B cell (primary cell): ENCODE data around the gene JMJD6. TPM values are rescaled to one million over a fixed set of nuclear protein-coding genes. Genes with fewer than 3 reads are reported as not detected.

Source experiments
- ATAC-seq: fragments of 200-7000 bp; cut with Tn5 transposase; one replicate; pipeline ENCODE4 v1.10.0; 2021; ENCODE audit warnings: low read depth, mild to moderate bottlenecking, moderate number of reproducible peaks, moderate library complexity
- CTCF ChIA-PET: fragments of 350-600 bp; sonication (Branson Sonifier 250); formaldehyde crosslinking; loops from one replicate; lab custom pipeline; 2021; ENCODE audit warnings: antibody characterized with exemption, inconsistent platforms; lab: Charles Lee
- POLR2A ChIA-PET: fragments of 350-600 bp; sonication (Branson Sonifier 250); formaldehyde crosslinking; loops from one replicate; lab custom pipeline; 2021; ENCODE audit warnings: antibody characterized with exemption; lab: Charles Lee
- DNase-seq: peaks from one replicate; pipeline ENCODE4 v3.0.0; 2013
- H2AFZ ChIP-seq: 2 replicates; pipeline ENCODE4 v1.6.1; 2012; ENCODE audit warnings: mild to moderate bottlenecking, low read depth, low read length; ENCODE audit not compliant: insufficient read depth, poor library complexity, severe bottlenecking
- H3K27ac ChIP-seq, 2 donors: 1 replicate in 1 of 2; 2 replicates in 1 of 2; pipeline ENCODE4 v1.5.1; 2012 to 2013; ENCODE audit warnings: low read length in 2 of 2, mild to moderate bottlenecking in 2 of 2, moderate library complexity in 1 of 2
- H3K27me3 ChIP-seq, 4 experiments: fragments of 200-600 bp in 1 of 4; sonication (generic) in 1 of 4; replicated peaks in 1 of 4; 1 replicate in 2 of 4; 2 replicates in 2 of 4; pipeline versions ENCODE4 v1.6.1 to v1.7.0; 2013 to 2016; ENCODE audit warnings: low read length in 3 of 4, mild to moderate bottlenecking in 2 of 4, mixed read lengths in 1 of 4, moderate library complexity in 1 of 4; ENCODE audit not compliant: insufficient read depth in 4 of 4, control insufficient read depth in 3 of 4; ENCODE audit errors: control extremely low read depth in 1 of 4
- H3K36me3 ChIP-seq, 2 experiments: replicated peaks in 1 of 2; 1 replicate in 1 of 2; 2 replicates in 1 of 2; pipeline versions ENCODE4 v1.6.1 to v1.7.1; 2013; ENCODE audit warnings: low read length in 1 of 2; ENCODE audit not compliant: insufficient read depth in 2 of 2, control insufficient read depth in 1 of 2; ENCODE audit errors: control extremely low read depth in 1 of 2, extremely low read depth in 1 of 2
- H3K4me1 ChIP-seq, 2 donors: fragments of 200-600 bp in 1 of 2; sonication (generic) in 1 of 2; 1 replicate in 1 of 2; 2 replicates in 1 of 2; pipeline versions ENCODE4 v1.5.1 to v1.6.1; 2013 to 2017; ENCODE audit warnings: low read length in 2 of 2; ENCODE audit not compliant: control insufficient read depth in 2 of 2, insufficient read depth in 2 of 2
- H3K4me2 ChIP-seq: replicated peaks from 2 replicates; pipeline ENCODE3; 2012; ENCODE audit warnings: mild to moderate bottlenecking, low read depth, low read length; ENCODE audit not compliant: poor library complexity, severe bottlenecking
- H3K4me3 ChIP-seq, 5 experiments: fragments of 200-600 bp in 1 of 5; sonication (generic) in 1 of 5; 1 replicate in 3 of 5; 2 replicates in 2 of 5; pipeline versions ENCODE4 v1.5.1 to v1.7.0; 2011 to 2016; ENCODE audit warnings: low read length in 4 of 5, mild to moderate bottlenecking in 4 of 5, low read depth in 2 of 5, control low read depth in 1 of 5, moderate library complexity in 1 of 5; ENCODE audit not compliant: insufficient read depth in 1 of 5; ENCODE audit errors: control extremely low read depth in 1 of 5, extremely low read depth in 1 of 5
- H3K79me2 ChIP-seq: fragments of 200-600 bp; sonication (generic); one replicate; pipeline ENCODE4 v1.6.0; 2016; ENCODE audit warnings: low read length; ENCODE audit not compliant: control insufficient read depth, insufficient read depth
- H3K9ac ChIP-seq: fragments of 200-600 bp; sonication (generic); 2 replicates; pipeline ENCODE4 v1.6.1; 2017; ENCODE audit warnings: mild to moderate bottlenecking, low read length, moderate library complexity
- H3K9me3 ChIP-seq, 3 donors: one replicate each; pipeline versions ENCODE4 v1.6.1 to v1.7.1; 2013; ENCODE audit warnings: low read length in 2 of 3; ENCODE audit not compliant: control insufficient read depth in 2 of 3, insufficient read depth in 1 of 3; ENCODE audit errors: control extremely low read depth in 1 of 3
- H4K20me1 ChIP-seq: 2 replicates; pipeline ENCODE4 v1.6.0; 2012; ENCODE audit warnings: mild to moderate bottlenecking, low read length; ENCODE audit not compliant: insufficient read depth, control insufficient read depth, poor library complexity, severe bottlenecking
- H3K27ac Mint-ChIP-seq: one replicate; pipeline ENCODE4 v1.8.0; 2021; ENCODE audit warnings: mixed read lengths
- H3K27me3 Mint-ChIP-seq: one replicate; pipeline ENCODE4 v1.8.0; 2021; ENCODE audit warnings: mixed read lengths
- H3K4me1 Mint-ChIP-seq: one replicate; pipeline ENCODE4 v1.8.0; 2021; ENCODE audit warnings: mixed read lengths
- H3K4me3 Mint-ChIP-seq: one replicate; pipeline ENCODE4 v1.8.0; 2021; ENCODE audit warnings: mixed read lengths
- H3K9me3 Mint-ChIP-seq: one replicate; pipeline ENCODE4 v1.8.0; 2022; ENCODE audit warnings: mixed read lengths; ENCODE audit not compliant: insufficient read depth
- CTCF ChIP-seq: fragments of 200-600 bp; IDR thresholded peaks from one replicate; pipeline ENCODE4 v1.8.0; 2022; ENCODE audit warnings: antibody characterized with exemption, mild to moderate bottlenecking
- EZH2 ChIP-seq: IDR thresholded peaks from 2 replicates; pipeline ENCODE4 v1.6.1; 2012; ENCODE audit warnings: borderline replicate concordance, low read depth, mild to moderate bottlenecking, moderate library complexity, low read length; ENCODE audit not compliant: insufficient read depth, poor library complexity, severe bottlenecking
- WGBS: methylation state at CpG from one replicate; pipeline ENCODE4 v1.1.5; 2013; ENCODE audit warnings: missing lambda C conversion rate; ENCODE audit not compliant: insufficient coverage; 5-methylcytosine and 5-hydroxymethylcytosine counted together
- intact Hi-C: fragments of 100-400 bp; cut with micrococcal nuclease; formaldehyde crosslinking; loops from one replicate; pipeline ENCODE4 v1.10.0; 2022
- polyA plus RNA-seq: library from polyadenylated mRNA; depleted of rRNA; stranded (reverse); fragments of >200 nt; gene quantifications from 2 replicates; pipeline ENCODE4 v1.2.3, GENCODE V29; 2012
- total RNA-seq, 2 donors: library from RNA; stranded (reverse); fragments of 120-200 nt in 1 of 2; gene quantifications; 1 replicate in 1 of 2; 2 replicates in 1 of 2; pipeline versions ENCODE4 v1.2.3 to v1.2.4, GENCODE V29; 2013 to 2022

JMJD6 gene
- total and polyA plus RNA-seq, 2 donors (not counting 1 experiment from before 2014, with no cell fraction given) = 38.2 to 45.0 TPM

DNA sequence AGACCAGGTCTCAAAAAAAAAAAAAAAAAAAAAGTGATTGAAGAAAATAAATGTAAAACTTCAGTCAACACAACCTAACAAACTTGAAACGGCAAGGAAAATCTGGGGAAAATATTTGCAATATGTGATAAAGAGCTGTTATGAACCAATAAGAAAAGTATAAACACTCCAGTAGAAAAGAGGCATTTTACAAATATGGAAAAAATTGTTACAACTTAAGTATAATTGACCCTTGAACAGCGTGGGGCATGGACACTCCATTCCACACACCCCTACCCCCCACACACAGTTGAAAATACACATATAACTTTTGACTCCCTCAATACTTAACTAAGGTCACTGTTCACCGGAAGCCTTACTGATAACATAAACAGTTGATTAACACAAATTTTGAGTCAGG is 32.2 kb upstream of the JMJD6 start:
- 100% methylated on average over 1 of the region's 3 CpGs for WGBS
- H3K9me3 ChIP-seq = no peaks in the 10 kb centered on the region

GRCh38 chr17:76757256-76757655 is 30.9 kb upstream of the JMJD6 start:
- H3K27ac ChIP-seq = no peak overlapping the region
- no peaks in the 10 kb centered on the region for H3K27me3 Mint-ChIP-seq
- no peaks in the 10 kb centered on the region for H3K9me3 Mint-ChIP-seq
- H3K27me3 ChIP-seq = no peaks in the 10 kb centered on the region
- peaks cover 0 to 6% of the 10 kb centered on the region in 2 donors for H3K4me1 ChIP-seq
- H3K4me3 Mint-ChIP-seq = no peak overlapping the region
- DNase-seq = no peak
- H3K4me3 ChIP-seq = no peak overlapping the region
- TF ChIP-seq CTCF (no peak), EZH2 (no peak)
- H2AFZ ChIP-seq = no peak overlapping the region
- H3K79me2 ChIP-seq = no peaks in the 10 kb centered on the region
- peaks cover 9% of the 10 kb centered on the region for H3K4me1 Mint-ChIP-seq
- H3K9me3 ChIP-seq = no peaks in the 10 kb centered on the region
- H4K20me1 ChIP-seq = no peaks in the 10 kb centered on the region
- H3K36me3 ChIP-seq = peaks cover 7 to 10% of the 10 kb centered on the region in 2 experiments
- no peak overlapping the region for H3K4me2 ChIP-seq
- ChIA-PET POLR2A (no interaction called here), CTCF (no interaction called here)
- no peak for ATAC-seq
- no peak overlapping the region for H3K9ac ChIP-seq
- no peak overlapping the region for H3K27ac Mint-ChIP-seq
- intact Hi-C loops = no loop called here
- 98% methylated on average over 4 of the region's 5 CpGs for WGBS

More for the DNA sequence above, 32.2 kb upstream of the JMJD6 start:
- Histone ChIP-seq H3K27me3 (no peaks in the 10 kb centered on the region), H3K4me2 (no peak overlapping the region), H3K36me3 (peaks cover 7 to 10% of the 10 kb centered on the region in 2 experiments), H3K9ac (no peak overlapping the region), H3K4me1 (no peaks in the 10 kb centered on the region), H3K79me2 (no peaks in the 10 kb centered on the region), H3K27ac (no peak overlapping the region), H4K20me1 (no peaks in the 10 kb centered on the region), H2AFZ (no peak overlapping the region), H3K4me3 (no peak overlapping the region)
- intact Hi-C loops = no loop called here
- no peaks in the 10 kb centered on the region for H3K9me3 Mint-ChIP-seq
- ATAC-seq = no peak
- DNase-seq = no peak
- H3K4me1 Mint-ChIP-seq = peaks cover 2% of the 10 kb centered on the region
- no peak overlapping the region for H3K4me3 Mint-ChIP-seq
- CTCF ChIA-PET = interaction anchor here (0.6 kb wide), 1 partner anchor 40 kb away, joined by 4 read pairs; no protein-coding TSS in a partner anchor
- H3K27me3 Mint-ChIP-seq = no peaks in the 10 kb centered on the region
- POLR2A ChIA-PET = no interaction called here
- H3K27ac Mint-ChIP-seq = no peak overlapping the region
- TF ChIP-seq CTCF (no peak), EZH2 (no peak)
